WERI-Rb-1 (cell line): ENCODE data around the gene EPN2.
"Not testable (repeated sequence)": the region's sequence is repeated elsewhere in the genome, so short reads cannot be mapped to it uniquely, and the experiment has no call there.

Experiments
- DNase-seq: peaks from one replicate; pipeline ENCODE4 v3.0.0-alpha.2; 2020
- H3K27ac ChIP-seq: fragments of 250-450 bp; sonication (Bioruptor Pico); 2 replicates; pipeline ENCODE4 v1.5.1; 2020; ENCODE audit warnings: mild to moderate bottlenecking, moderate library complexity
- H3K27me3 ChIP-seq: fragments of 250-450 bp; sonication (Bioruptor Pico); 2 replicates; pipeline ENCODE4 v1.5.1; 2021; ENCODE audit warnings: mild to moderate bottlenecking, low read depth, moderate library complexity; ENCODE audit not compliant: insufficient read depth, severe bottlenecking
- H3K36me3 ChIP-seq: fragments of 250-450 bp; sonication (Bioruptor Pico); 2 replicates; pipeline ENCODE4 v1.5.1; 2020; ENCODE audit warnings: mild to moderate bottlenecking, moderate library complexity
- H3K4me3 ChIP-seq: 2 replicates; pipeline ENCODE4 v1.5.1; 2011; ENCODE audit warnings: low read depth, mild to moderate bottlenecking, control low read depth, low read length
- H3K9me3 ChIP-seq: fragments of 250-450 bp; sonication (Bioruptor Pico); 2 replicates; pipeline ENCODE4 v1.5.1; 2021; ENCODE audit warnings: mild to moderate bottlenecking, moderate library complexity; ENCODE audit not compliant: severe bottlenecking
- TF ChIP-seq, protein P1 (sequence below): IDR thresholded peaks from 2 replicates; pipeline ENCODE4 v1.5.1; 2011; ENCODE audit warnings: low read depth, mild to moderate bottlenecking, control low read depth, inconsistent platforms, low read length

EPN2 gene

DNA sequence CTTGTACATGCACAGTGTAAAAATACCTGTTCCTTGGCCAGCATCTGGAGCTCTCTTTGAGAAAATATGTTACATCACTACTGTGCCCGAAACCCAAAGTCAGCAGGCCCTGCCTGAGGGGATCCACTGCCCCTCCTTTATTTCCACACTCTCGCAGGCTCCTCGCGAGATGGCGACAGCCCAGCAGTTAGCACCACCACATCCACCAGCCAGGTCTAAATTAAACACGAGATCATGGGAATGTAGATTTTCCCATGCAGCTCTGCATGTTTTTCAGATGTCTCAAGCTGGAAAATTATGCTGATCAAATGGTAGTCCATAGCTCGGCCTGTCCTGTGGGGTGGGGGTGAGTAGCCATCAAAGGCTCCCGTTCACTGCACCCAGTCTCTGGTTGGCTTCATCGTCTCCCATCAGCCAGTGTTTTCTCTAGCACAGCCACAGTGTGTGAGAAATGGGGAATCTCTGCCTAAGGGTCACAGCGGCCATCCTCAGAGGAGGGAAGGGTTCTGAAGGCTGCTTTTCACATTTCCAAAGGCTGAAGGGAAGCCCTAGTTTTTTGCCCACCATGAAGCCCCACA is 34.7 kb downstream of the EPN2 start:
- Histone ChIP-seq H3K4me3 (no peak overlapping the region), H3K27me3 (no peaks in the 10 kb centered on the region), H3K27ac (no peak overlapping the region), H3K9me3 (no peaks in the 10 kb centered on the region), H3K36me3 (no peaks in the 10 kb centered on the region; the same call in 1 of the 2 replicates)
- TF ChIP-seq, protein P1, sequence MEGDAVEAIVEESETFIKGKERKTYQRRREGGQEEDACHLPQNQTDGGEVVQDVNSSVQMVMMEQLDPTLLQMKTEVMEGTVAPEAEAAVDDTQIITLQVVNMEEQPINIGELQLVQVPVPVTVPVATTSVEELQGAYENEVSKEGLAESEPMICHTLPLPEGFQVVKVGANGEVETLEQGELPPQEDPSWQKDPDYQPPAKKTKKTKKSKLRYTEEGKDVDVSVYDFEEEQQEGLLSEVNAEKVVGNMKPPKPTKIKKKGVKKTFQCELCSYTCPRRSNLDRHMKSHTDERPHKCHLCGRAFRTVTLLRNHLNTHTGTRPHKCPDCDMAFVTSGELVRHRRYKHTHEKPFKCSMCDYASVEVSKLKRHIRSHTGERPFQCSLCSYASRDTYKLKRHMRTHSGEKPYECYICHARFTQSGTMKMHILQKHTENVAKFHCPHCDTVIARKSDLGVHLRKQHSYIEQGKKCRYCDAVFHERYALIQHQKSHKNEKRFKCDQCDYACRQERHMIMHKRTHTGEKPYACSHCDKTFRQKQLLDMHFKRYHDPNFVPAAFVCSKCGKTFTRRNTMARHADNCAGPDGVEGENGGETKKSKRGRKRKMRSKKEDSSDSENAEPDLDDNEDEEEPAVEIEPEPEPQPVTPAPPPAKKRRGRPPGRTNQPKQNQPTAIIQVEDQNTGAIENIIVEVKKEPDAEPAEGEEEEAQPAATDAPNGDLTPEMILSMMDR: no peak
- DNase-seq: no peak

DNA sequence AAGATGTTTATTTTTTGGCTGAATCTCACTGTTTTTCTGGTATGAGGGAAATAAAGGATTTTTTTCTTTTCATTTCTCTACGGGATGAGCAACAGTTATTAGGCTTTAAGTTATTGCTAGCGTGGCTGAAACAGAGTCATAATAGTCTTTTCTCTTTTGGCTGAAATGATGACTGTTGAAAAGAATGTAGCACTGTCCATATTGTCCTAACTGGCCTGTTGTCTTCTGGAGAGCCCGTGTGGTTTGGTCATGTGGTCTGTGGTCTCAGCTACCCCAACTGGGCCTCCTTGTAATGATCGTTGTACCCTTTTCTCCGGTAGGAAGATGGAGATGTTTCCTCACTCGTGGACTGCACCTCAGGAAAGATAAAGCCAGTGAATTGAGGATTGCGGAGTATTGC is 36.6 kb downstream of the EPN2 start:
- no peak for DNase-seq
- no peak overlapping the region for H3K4me3 ChIP-seq
- no peaks in the 10 kb centered on the region; the same call in 1 of the 2 replicates for H3K36me3 ChIP-seq
- no peaks in the 10 kb centered on the region for H3K9me3 ChIP-seq
- H3K27me3 ChIP-seq: no peaks in the 10 kb centered on the region
- TF ChIP-seq, protein P1: no peak
- H3K27ac ChIP-seq: no peak overlapping the region

DNA sequence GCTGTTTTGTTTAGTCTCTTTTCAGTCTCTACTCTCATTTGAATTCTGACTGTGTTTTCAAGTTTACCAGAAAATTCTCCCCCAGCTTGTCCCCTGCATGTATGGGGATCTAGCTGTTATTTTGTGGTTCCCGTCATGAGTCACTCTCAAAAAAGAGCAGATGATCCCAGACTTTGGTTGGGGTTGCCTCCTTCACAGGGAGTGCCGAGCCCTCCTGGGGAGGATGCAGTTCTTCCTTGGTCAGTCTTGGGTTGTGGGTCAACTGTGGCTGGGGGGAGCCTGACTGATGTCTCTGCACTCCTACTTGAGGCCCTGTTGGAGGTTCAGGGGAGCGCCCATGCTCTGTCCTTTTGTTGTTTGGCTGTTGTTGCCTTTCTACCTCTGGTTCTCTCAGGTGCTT is 37.7 kb downstream of the EPN2 start:
- Histone ChIP-seq H3K36me3 (no peaks in the 10 kb centered on the region; the same call in 1 of the 2 replicates), H3K9me3 (no peaks in the 10 kb centered on the region), H3K27me3 (no peaks in the 10 kb centered on the region), H3K4me3 (no peak overlapping the region), H3K27ac (no peak overlapping the region)
- TF ChIP-seq, protein P1: no peak
- DNase-seq: no peak

DNA sequence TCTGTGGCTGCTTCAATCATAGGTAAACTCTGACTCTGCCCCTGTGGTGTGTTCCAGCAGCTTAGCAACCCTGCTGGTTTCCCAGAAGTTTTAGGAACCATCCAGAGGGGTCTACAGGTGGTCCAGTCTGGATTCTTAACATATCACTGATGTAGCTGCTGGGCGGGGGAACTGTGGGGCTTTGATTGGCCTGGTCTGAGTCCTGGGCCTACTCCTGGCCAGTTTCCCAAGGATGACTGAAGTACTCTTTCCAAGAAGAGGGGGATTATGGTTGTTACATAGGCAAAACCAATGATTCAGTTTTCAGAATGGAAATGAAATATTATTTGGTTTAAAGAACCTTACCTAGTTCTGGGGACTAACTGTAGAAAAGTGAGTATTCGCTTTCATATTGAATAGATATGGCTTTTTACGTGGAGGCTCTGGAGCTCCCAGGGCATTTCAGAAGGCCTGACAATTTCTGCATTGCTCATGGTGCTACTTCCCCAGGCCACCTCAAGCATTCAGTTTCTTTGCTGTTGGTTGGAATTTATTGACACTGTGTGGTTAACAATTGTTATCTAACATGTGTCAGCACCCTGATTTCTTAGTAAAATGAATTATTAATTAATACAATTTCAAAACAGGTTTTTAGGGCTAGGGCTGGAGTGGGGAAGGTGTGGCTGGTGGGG is 38.4 kb downstream of the EPN2 start:
- Histone ChIP-seq H3K36me3 (no peaks in the 10 kb centered on the region; the same call in 1 of the 2 replicates), H3K4me3 (no peak overlapping the region), H3K9me3 (no peaks in the 10 kb centered on the region), H3K27ac (no peak overlapping the region), H3K27me3 (no peaks in the 10 kb centered on the region)
- no peak for DNase-seq
- TF ChIP-seq, protein P1: no peak

DNA sequence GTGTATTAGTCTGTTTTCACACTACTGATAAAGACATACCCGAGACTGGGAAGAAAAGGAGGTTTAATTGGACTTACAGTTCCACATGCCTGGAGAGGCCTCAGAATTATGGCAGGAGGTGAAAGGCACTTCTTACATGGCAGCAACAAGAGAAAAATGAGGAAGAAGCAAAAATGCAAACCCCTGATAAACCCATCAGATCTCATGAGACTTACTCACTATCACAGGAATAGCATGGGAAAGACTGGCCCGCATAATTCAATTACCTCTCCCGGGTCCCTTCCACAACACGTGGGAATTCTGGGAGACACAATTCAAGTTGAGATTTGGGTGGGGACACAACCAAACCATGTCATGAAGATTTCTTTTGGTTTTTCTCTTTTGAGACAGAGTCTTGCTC is 41.1 kb downstream of the EPN2 start:
- H3K27ac ChIP-seq, H3K4me3 ChIP-seq, H3K9me3 ChIP-seq, DNase-seq, H3K36me3 ChIP-seq, H3K27me3 ChIP-seq: not testable (repeated sequence)

DNA sequence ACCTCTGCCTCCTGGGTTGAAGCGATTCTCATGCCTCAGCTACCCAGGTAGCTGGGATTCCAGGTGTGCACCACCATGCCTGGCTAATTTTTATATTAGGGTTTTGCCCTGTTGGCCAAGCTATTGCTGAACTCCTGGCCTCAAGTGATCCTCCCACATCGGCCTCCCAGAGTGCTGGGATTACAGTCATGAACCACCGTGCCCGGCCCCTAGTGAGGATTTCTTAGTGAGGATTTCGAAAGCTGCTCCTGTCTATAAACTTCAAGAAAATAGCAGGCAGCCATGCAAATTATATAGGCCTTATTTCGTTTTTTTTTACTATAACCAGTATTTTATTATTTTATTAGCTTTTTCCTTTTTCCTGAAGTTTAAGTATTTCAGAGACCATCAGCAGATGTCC is 41.6 kb downstream of the EPN2 start:
- Histone ChIP-seq H3K36me3 (peaks cover 9% of the 10 kb centered on the region), H3K27ac (no peak overlapping the region), H3K9me3 (no peaks in the 10 kb centered on the region), H3K4me3 (no peak overlapping the region), H3K27me3 (no peaks in the 10 kb centered on the region)
- no peak for DNase-seq
- TF ChIP-seq, protein P1: no peak
